Midbrain (tissue), 1 donor: ENCODE data around the gene ADGRL3.
"Not testable (repeated sequence)": the region's sequence is repeated elsewhere in the genome, so short reads cannot be mapped to it uniquely, and the experiment has no call there.

Source experiments
- DNase-seq: peaks from one replicate; lab custom pipeline; 2025; lab: John Stamatoyannopoulos, UW

ADGRL3 gene

GRCh38 chr4:61356696-61357095, 156.6 kb downstream of the ADGRL3 start:
- no peak for DNase-seq

GRCh38 chr4:61359301-61359700, 159.2 kb downstream of the ADGRL3 start:
- DNase-seq = no peak

- not testable (repeated sequence) for DNase-seq
Measured at GRCh38 chr4:61372817-61373216, 172.7 kb downstream of the ADGRL3 start.

GRCh38 chr4:61373901-61374440, 173.8 kb downstream of the ADGRL3 start:
- DNase-seq = no peak

- peak; percentile 28 for DNase-seq
Measured at GRCh38 chr4:61374447-61374891, 174.3 kb downstream of the ADGRL3 start.

- DNase-seq = no peak
Measured at GRCh38 chr4:61375301-61375700, 175.2 kb downstream of the ADGRL3 start.

- DNase-seq = no peak
Measured at GRCh38 chr4:61376301-61376700, 176.2 kb downstream of the ADGRL3 start.

- DNase-seq = no peak
Measured at GRCh38 chr4:61379406-61379805, 179.3 kb downstream of the ADGRL3 start.

- no peak for DNase-seq
Measured at GRCh38 chr4:61380865-61381264, 180.7 kb downstream of the ADGRL3 start.

- no peak for DNase-seq
Measured at GRCh38 chr4:61385256-61385655, 185.1 kb downstream of the ADGRL3 start.

- not testable (repeated sequence) for DNase-seq
Measured at GRCh38 chr4:61387372-61387771, 187.2 kb downstream of the ADGRL3 start.

GRCh38 chr4:61389640-61390039, 189.5 kb downstream of the ADGRL3 start:
- no peak for DNase-seq

- DNase-seq = no peak
Measured at GRCh38 chr4:61395754-61396153, 195.6 kb downstream of the ADGRL3 start.

- no peak for DNase-seq
Measured at GRCh38 chr4:61397174-61397573, 197.0 kb downstream of the ADGRL3 start.

GRCh38 chr4:61400439-61401038, 200.4 kb downstream of the ADGRL3 start:
- peak; percentile 18 for DNase-seq

- DNase-seq = no peak
Measured at GRCh38 chr4:61401771-61402170, 201.6 kb downstream of the ADGRL3 start.

GRCh38 chr4:61405307-61405706, 205.2 kb downstream of the ADGRL3 start:
- no peak for DNase-seq

GRCh38 chr4:61406677-61407076, 206.6 kb downstream of the ADGRL3 start:
- DNase-seq = no peak

GRCh38 chr4:61407642-61408618, 207.8 kb downstream of the ADGRL3 start:
- no peak for DNase-seq

- no peak for DNase-seq
Measured at GRCh38 chr4:61408861-61409260, 208.7 kb downstream of the ADGRL3 start.

GRCh38 chr4:61411241-61411640, 211.1 kb downstream of the ADGRL3 start:
- no peak for DNase-seq

- DNase-seq = no peak
Measured at GRCh38 chr4:61425315-61425714, 225.2 kb downstream of the ADGRL3 start.

- DNase-seq = no peak
Measured at GRCh38 chr4:61426229-61426628, 226.1 kb downstream of the ADGRL3 start.
